Gastrocnemius medialis (tissue), 4 donors: ENCODE results near the gene NPIPB8.
"Not testable (repeated sequence)": the region's sequence is repeated elsewhere in the genome, so short reads cannot be mapped to it uniquely, and the experiment has no call there.

ENCODE experiments used
- POLR2A ChIP-seq, 2 donors: fragments of 450-650 bp; IDR thresholded peaks; one replicate each; pipeline ENCODE4 v1.6.1; 2017; ENCODE audit warnings: antibody characterized with exemption in 2 of 2, mild to moderate bottlenecking in 2 of 2, moderate library complexity in 2 of 2
- TF ChIP-seq, protein P1 (sequence below), 5 experiments: fragments of 450-650 bp in 3 of 5; fragments of 200-600 bp in 2 of 5; sonication (generic) in 2 of 5; IDR thresholded peaks in 4 of 5; conservative IDR thresholded peaks in 1 of 5; 1 replicate in 4 of 5; 2 replicates in 1 of 5; pipeline ENCODE4 v1.5.1; 2016 to 2019; ENCODE audit warnings: antibody characterized with exemption in 5 of 5, mild to moderate bottlenecking in 3 of 5, moderate library complexity in 3 of 5

DNA sequence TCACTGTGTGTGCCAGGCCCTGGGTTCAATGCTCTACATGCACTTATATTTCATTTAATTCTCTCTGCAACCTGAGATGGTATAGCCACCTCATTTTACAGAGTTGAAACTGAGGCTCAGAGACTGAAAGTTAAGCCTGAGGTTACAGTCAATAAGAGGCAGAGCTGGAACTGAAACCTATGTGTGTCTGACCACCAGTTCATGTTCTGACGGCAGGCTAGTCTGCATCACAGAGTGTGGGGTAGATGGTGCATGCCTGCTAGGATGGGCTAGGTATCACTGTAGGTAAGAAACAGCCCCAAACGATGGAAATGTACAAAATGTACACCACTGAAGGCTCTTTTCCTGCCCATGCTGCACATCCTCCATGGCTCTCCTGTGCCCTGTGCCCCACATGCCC lies 2.1 kb downstream of the NPIPB8 start:
- TF ChIP-seq POLR2A (IDR thresholded peaks at IDR 0.05): not testable (repeated sequence)
- TF ChIP-seq, protein P1, sequence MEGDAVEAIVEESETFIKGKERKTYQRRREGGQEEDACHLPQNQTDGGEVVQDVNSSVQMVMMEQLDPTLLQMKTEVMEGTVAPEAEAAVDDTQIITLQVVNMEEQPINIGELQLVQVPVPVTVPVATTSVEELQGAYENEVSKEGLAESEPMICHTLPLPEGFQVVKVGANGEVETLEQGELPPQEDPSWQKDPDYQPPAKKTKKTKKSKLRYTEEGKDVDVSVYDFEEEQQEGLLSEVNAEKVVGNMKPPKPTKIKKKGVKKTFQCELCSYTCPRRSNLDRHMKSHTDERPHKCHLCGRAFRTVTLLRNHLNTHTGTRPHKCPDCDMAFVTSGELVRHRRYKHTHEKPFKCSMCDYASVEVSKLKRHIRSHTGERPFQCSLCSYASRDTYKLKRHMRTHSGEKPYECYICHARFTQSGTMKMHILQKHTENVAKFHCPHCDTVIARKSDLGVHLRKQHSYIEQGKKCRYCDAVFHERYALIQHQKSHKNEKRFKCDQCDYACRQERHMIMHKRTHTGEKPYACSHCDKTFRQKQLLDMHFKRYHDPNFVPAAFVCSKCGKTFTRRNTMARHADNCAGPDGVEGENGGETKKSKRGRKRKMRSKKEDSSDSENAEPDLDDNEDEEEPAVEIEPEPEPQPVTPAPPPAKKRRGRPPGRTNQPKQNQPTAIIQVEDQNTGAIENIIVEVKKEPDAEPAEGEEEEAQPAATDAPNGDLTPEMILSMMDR (IDR thresholded peaks at IDR 0.05 in 4 of 5, conservative IDR thresholded peaks at IDR 0.05 in 1 of 5): not testable (repeated sequence)
